ENCODE measurements around the gene THAP5. TPM values are rescaled to one million over a fixed set of nuclear protein-coding genes. Genes with fewer than 3 reads are reported as not detected.

Gene THAP5
- total RNA-seq, 4 donors from 2014 or later: 23.1 to 27.7 (median 27.3) TPM

DNA sequence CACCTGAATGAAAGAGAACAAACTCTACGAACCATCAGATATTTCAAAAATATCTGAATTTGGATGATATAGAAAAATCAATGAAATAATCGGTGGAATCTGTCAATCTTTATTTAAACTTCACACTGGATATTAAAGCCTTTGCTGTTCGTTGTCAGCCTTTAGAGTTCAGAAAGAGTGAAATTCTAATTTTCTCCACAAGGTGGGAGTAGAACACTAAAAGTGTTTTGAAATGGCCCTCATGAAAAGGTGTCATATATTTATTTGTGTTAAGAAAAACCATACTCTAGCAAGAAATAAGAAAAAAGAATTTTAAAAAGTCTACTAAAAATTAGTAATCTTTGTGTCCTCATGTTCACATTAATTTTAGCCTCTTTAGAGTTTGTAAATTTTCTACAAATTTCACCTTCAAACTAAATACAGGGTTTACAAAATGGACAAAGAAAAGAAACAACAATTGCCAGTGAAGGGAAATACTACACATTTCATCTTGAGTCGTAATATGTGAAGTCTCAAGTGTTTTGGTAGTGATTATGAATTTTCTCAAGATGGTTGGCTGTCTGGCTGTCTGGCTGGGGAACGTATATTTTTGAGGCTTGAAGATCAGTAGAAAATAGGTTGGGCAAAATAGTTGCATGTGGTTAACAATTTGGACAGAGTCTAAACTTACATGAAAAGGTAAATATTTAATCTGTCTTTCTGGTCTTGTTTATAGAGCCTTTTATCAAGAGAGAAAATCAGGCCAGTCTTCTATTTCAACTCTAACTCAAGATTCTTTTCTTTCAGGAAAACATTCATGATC lies 43.8 kb upstream of the THAP5 start:
- TF ChIP-seq EP300 (IDR thresholded peaks at IDR 0.05): no peak
- TF ChIP-seq, protein P1, sequence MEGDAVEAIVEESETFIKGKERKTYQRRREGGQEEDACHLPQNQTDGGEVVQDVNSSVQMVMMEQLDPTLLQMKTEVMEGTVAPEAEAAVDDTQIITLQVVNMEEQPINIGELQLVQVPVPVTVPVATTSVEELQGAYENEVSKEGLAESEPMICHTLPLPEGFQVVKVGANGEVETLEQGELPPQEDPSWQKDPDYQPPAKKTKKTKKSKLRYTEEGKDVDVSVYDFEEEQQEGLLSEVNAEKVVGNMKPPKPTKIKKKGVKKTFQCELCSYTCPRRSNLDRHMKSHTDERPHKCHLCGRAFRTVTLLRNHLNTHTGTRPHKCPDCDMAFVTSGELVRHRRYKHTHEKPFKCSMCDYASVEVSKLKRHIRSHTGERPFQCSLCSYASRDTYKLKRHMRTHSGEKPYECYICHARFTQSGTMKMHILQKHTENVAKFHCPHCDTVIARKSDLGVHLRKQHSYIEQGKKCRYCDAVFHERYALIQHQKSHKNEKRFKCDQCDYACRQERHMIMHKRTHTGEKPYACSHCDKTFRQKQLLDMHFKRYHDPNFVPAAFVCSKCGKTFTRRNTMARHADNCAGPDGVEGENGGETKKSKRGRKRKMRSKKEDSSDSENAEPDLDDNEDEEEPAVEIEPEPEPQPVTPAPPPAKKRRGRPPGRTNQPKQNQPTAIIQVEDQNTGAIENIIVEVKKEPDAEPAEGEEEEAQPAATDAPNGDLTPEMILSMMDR (IDR thresholded peaks at IDR 0.05): peak; percentile 67 to 77 (median 68)
- no peak for TF ChIP-seq POLR2AphosphoS5 (IDR thresholded peaks at IDR 0.05)
- no peaks in the 10 kb centered on the region for H3K4me1 ChIP-seq
- no peaks in the 10 kb centered on the region for H3K27me3 ChIP-seq
- WGBS: 20% methylated on average over 5 of the region's 5 CpGs
- no peak overlapping the region for H3K27ac ChIP-seq (replicated peaks in 1 of 4)
- no peak for DNase-seq (ENCODE audit: extremely low spot score)
- intact Hi-C loops (cut with DNase I): no loop called here
- H3K36me3 ChIP-seq: no peaks in the 10 kb centered on the region
- no peaks in the 10 kb centered on the region for H3K9me3 ChIP-seq
- H3K4me3 ChIP-seq: no peak overlapping the region

DNA sequence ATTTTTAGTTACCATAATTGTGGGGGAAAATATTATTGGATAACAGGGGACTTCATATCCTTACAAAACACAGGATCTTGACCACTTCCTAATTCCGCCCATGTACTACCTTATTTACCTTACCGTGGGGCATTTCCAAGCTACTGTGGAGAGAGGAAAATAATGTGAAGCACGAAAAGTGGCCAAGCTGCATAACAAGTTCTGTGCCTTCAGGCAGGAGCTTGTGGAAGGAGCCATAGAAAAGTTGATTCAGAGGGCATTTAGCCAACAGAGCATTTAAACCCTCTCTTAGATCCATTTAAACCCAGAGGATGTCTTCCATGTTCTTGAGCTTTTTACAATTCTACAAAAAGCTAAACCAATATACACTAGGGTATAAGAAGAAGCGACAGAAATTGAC lies 41.8 kb upstream of the THAP5 start:
- Histone ChIP-seq H3K4me1 (no peaks in the 10 kb centered on the region), H3K36me3 (no peaks in the 10 kb centered on the region), H3K27ac (replicated peaks in 1 of 4) (no peak overlapping the region), H3K9me3 (no peaks in the 10 kb centered on the region), H3K27me3 (no peaks in the 10 kb centered on the region), H3K4me3 (no peak overlapping the region)
- intact Hi-C loops (cut with DNase I): no loop called here
- WGBS: 68% methylated on average over 4 of the region's 4 CpGs
- DNase-seq (ENCODE audit: extremely low spot score): no peak
- TF ChIP-seq EP300 (IDR thresholded peaks at IDR 0.05) (no peak), POLR2AphosphoS5 (IDR thresholded peaks at IDR 0.05) (no peak), POLR2A (IDR thresholded peaks at IDR 0.05; ENCODE audit: low read depth) (no peak)
- TF ChIP-seq, protein P1 (IDR thresholded peaks at IDR 0.05): no peak

DNA sequence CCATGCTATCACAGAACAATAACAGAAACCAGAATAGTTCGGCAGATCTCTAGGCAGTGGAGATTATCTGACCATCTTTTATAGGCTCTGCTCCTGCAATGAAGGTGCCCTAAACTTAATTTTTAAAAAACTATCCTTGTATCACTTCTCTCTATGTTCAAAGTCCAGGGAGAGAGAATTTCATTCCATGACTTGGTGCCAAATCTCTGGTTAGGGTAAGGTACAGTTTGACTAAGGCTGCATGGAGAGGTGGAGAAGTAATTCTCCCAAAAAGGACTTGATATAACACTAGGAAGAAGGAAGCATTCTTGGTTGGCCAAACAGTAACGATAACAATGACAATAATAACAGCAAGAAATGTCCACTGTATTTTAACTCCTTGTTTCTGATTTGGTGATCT lies 40.1 kb upstream of the THAP5 start:
- 77% methylated on average over 2 of the region's 2 CpGs for WGBS
- Histone ChIP-seq H3K27me3 (no peaks in the 10 kb centered on the region), H3K4me1 (no peaks in the 10 kb centered on the region), H3K4me3 (no peak overlapping the region), H3K36me3 (no peaks in the 10 kb centered on the region), H3K9me3 (no peaks in the 10 kb centered on the region), H3K27ac (replicated peaks in 1 of 4) (no peak overlapping the region)
- TF ChIP-seq POLR2A (IDR thresholded peaks at IDR 0.05; ENCODE audit: low read depth) (no peak), POLR2AphosphoS5 (IDR thresholded peaks at IDR 0.05) (no peak), EP300 (IDR thresholded peaks at IDR 0.05) (no peak)
- TF ChIP-seq, protein P1 (IDR thresholded peaks at IDR 0.05): no peak
- intact Hi-C loops (cut with DNase I): no loop called here
- DNase-seq (ENCODE audit: extremely low spot score): no peak

DNA sequence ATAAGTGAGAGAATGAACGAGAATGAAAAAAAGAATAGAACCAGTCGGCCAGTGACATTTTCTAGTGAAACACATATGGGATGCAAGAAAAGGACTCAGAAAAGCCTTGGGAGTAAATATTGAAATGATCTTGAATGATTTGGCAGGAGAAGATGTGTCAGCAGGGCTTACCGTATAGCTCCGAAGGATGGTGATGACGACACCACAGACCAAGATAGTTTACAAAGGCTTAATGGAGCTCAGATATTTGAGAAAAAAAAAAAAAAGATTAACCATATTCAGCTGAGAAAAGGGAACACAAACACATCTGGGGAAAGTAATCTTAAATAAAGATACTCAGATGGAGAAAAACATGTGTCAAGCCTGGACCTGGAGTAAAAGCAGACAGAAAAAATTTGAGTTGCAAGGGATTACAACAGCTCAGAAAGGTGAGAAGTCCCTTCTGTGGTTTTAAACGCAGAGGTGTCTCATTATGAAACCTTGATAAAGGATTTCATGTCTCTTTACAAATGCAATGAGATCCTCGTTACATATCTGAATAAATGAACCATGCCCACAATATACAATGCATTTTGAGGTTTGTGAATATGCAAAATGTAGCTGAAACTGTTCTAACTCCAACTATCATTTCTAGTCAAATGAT lies 36.2 kb upstream of the THAP5 start:
- no peak for TF ChIP-seq EP300 (IDR thresholded peaks at IDR 0.05)
- Histone ChIP-seq H3K27me3 (no peaks in the 10 kb centered on the region), H3K36me3 (no peaks in the 10 kb centered on the region), H3K4me1 (no peaks in the 10 kb centered on the region), H3K9me3 (no peaks in the 10 kb centered on the region), H3K27ac (replicated peaks in 1 of 4) (no peak overlapping the region), H3K4me3 (no peak overlapping the region)
- intact Hi-C loops (cut with DNase I): no loop called here
- no peak for DNase-seq (ENCODE audit: extremely low spot score)
- 62% methylated on average over 7 of the region's 7 CpGs for WGBS

DNA sequence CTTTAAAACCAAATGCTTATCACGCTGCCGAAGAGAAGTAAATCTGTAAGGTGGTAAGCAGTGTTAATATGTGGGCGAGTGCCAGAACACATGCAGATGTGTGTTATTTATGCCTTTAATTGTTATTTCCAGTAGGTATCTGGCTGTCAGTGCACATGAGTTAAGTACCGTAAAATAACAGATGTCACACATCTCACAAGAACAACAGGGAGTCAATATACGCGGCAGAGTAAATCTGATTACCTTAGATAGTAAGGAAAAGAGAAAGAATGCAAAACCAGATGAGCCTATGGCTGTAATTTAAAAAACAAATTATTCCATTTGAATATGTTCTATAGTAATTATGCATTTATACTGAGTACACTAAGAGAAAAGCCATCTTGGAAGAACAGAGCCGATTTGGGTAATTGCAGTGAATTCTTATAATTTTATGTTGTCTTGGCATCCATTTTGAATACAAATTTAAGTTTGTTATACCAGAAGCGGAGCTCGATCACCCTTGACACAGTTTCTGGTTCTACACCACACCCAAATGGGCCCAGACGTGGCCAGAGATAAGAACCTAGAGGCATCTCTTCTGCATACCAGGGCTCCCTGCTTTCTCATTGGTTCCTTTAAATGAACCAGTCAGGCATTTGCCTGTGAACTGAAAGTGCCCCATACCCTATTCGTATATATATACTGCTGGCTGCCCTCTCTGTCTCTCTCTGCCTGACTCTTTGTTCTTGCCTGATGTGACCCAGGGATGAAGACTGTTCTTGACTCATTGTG lies 35.0 kb upstream of the THAP5 start:
- Histone ChIP-seq H3K4me1 (no peaks in the 10 kb centered on the region), H3K9me3 (no peaks in the 10 kb centered on the region), H3K4me3 (no peak overlapping the region), H3K36me3 (no peaks in the 10 kb centered on the region), H3K27me3 (peaks cover 0 to 9% (median 0%) of the 10 kb centered on the region in 4 donors), H3K27ac (replicated peaks in 1 of 4) (no peak overlapping the region)
- WGBS: 90% methylated on average over 11 of the region's 11 CpGs
- no peak for TF ChIP-seq POLR2AphosphoS5 (IDR thresholded peaks at IDR 0.05)
- TF ChIP-seq EP300 (IDR thresholded peaks at IDR 0.05): no peak
- TF ChIP-seq, protein P1 (IDR thresholded peaks at IDR 0.05): no peak
- intact Hi-C loops (cut with DNase I): no loop called here
- no peak for DNase-seq (ENCODE audit: extremely low spot score)
